ENCODE results near the gene MKRN2. TPM values are rescaled to one million over a fixed set of nuclear protein-coding genes. Genes with fewer than 3 reads are reported as not detected.

MKRN2 gene
- total and polyA plus RNA-seq, 2 of the 4 experiments (the other 2 are of a cell fraction) = 44.4 to 65.6 TPM

GRCh38 chr3:12633108-12633507 lies 76.2 kb downstream of the MKRN2 start:
- WGBS, 2 experiments (ENCODE audit: extremely low coverage in 2 of 2, insufficient read length in 1 of 2) = no CpG with 5 or more reads among the region's 4 CpGs
- no peak for ATAC-seq (ENCODE audit: low read depth)
- Histone ChIP-seq H3K79me1 (ENCODE audit: low read depth in 1 of 2, low read length in 2 of 2) (peaks cover 14 to 54% of the 10 kb centered on the region in 2 experiments), H4K8ac (ENCODE audit: low read depth in 2 of 2, low read length in 2 of 2) (no peak overlapping the region), H3K23ac (ENCODE audit: low read depth, low read length) (no peak overlapping the region), H2AK5ac (ENCODE audit: low read depth, low read length) (no peak overlapping the region), H3K9ac (ENCODE audit: low read depth, low read length) (no peak overlapping the region), H3K9me1 (ENCODE audit: insufficient read depth, low read length) (peaks cover 19% of the 10 kb centered on the region), H3K4me3 (ENCODE audit: insufficient read depth, low read depth, low read length) (no peak overlapping the region), H3K18ac (ENCODE audit: low read depth, low read length) (no peak overlapping the region), H3K4me1 (ENCODE audit: control insufficient read depth, insufficient read depth, low read length) (peaks cover 8% of the 10 kb centered on the region), H4K5ac (ENCODE audit: low read depth, low read length) (no peak overlapping the region), H2AK9ac (replicated peaks; ENCODE audit: low read depth, low read length, poor library complexity) (no peak overlapping the region), H3K4me2 (ENCODE audit: low read depth, low read length) (no peak overlapping the region), H2BK15ac (ENCODE audit: low read depth, low read length) (no peak overlapping the region), H3K27ac (ENCODE audit: insufficient read depth, low read length) (no peak overlapping the region), H2BK120ac (ENCODE audit: low read depth, low read length) (no peak overlapping the region), H3K4ac (ENCODE audit: low read depth, low read length) (no peak overlapping the region), H2BK20ac (ENCODE audit: low read depth, low read length) (no peak overlapping the region), H3K56ac (ENCODE audit: extremely low read depth, insufficient read depth, low read length) (no peak overlapping the region), H3K9me3 (ENCODE audit: control insufficient read depth, insufficient read depth, low read length) (no peaks in the 10 kb centered on the region), H3K14ac (replicated peaks; ENCODE audit: low read depth, low read length) (no peak overlapping the region), H3K36me3 (ENCODE audit: control insufficient read depth, insufficient read depth, low read length) (peaks cover 5% of the 10 kb centered on the region), H2BK5ac (ENCODE audit: low read depth, low read length, poor library complexity, severe bottlenecking) (no peak overlapping the region), H3K27me3 (ENCODE audit: control insufficient read depth, insufficient read depth, low read length) (no peaks in the 10 kb centered on the region), H4K20me1 (ENCODE audit: insufficient read depth, low read length) (peaks cover 78% of the 10 kb centered on the region), H2AFZ (replicated peaks; ENCODE audit: low read length, poor library complexity) (no peak overlapping the region), H4K91ac (ENCODE audit: insufficient read depth, low read depth, low read length) (no peak overlapping the region)
- dilution Hi-C loops (cut with HindIII; ENCODE audit: low sequenced_read_pairs, unreplicated experiment) (no loop called here), in situ Hi-C loops (cut with MboI; ENCODE audit: low sequenced_read_pairs) (no loop called here), intact Hi-C loops (cut with micrococcal nuclease) (no loop called here)
- no peak for TF ChIP-seq ELK1 (IDR thresholded peaks at IDR 0.05; ENCODE audit: borderline replicate concordance, low read depth, low read length)
- no peak for TF ChIP-seq CTCF (conservative IDR thresholded peaks at IDR 0.05; ENCODE audit: low read depth, low read length)
- no peak for DNase-seq
- POLR2A ChIA-PET (ENCODE audit: unreplicated experiment) = no interaction called here
- BruUV-seq (replicated peaks) = no TSS peak
- CTCF ChIA-PET = no interaction called here

Small RNA genes within 50 kb of the gene (microRNA-seq; reads per million reads assigned to microRNA genes)
- not detected for gene RF00017 (ENCODE audit: insufficient read depth, insufficient read length)
- not detected for gene RNA5SP123 (ENCODE audit: insufficient read depth, insufficient read length)
- not detected for gene RNU6-377P (ENCODE audit: insufficient read depth, insufficient read length)

Small RNA genes within 50 kb of the gene (small RNA-seq; reads per million reads assigned to genes)
- gene RF00017 (0 reads per million in 5 experiments), gene RNA5SP123 (0 to 0.60 (median 0) reads per million in 5 experiments), gene RNU6-377P (0 reads per million in 5 experiments)

Other genes starting within 250 kb of the MKRN2 start
- gene TSEN2, start 72.6 kb upstream of the MKRN2 start, total RNA-seq (2012; rRNA removed) = 14.2 and 15.0 TPM in 2 replicates
- 6.9 and 9.5 TPM in 2 replicates for gene TSEN2, start 72.6 kb upstream of the MKRN2 start, polyA plus RNA-seq (2012; rRNA removed)
- not detected in 2 replicates for gene MKRN2OS, start 11.6 kb upstream of the MKRN2 start, total RNA-seq (2012; rRNA removed)
- gene MKRN2OS, start 11.6 kb upstream of the MKRN2 start, polyA plus RNA-seq (2012; rRNA removed) = not detected in 2 replicates
- 128 and 151 TPM in 2 replicates for gene RAF1, start 107.0 kb downstream of the MKRN2 start, total RNA-seq (2012; rRNA removed)
- 101 and 115 TPM in 2 replicates for gene RAF1, start 107.0 kb downstream of the MKRN2 start, polyA plus RNA-seq (2012; rRNA removed)
- not detected in 2 replicates for gene TMEM40, start 202.2 kb downstream of the MKRN2 start, total RNA-seq (2012; rRNA removed)
- 0.27 and 0.29 TPM in 2 replicates for gene TMEM40, start 202.2 kb downstream of the MKRN2 start, polyA plus RNA-seq (2012; rRNA removed)
- 2.5 and 2.9 TPM in 2 replicates for gene CAND2, start 239.6 kb downstream of the MKRN2 start, total RNA-seq (2012; rRNA removed)
- gene CAND2, start 239.6 kb downstream of the MKRN2 start, polyA plus RNA-seq (2012; rRNA removed) = 4.9 and 5.7 TPM in 2 replicates

Data from IMR-90 (cell line).